HG02763 (cell line): Measurements from ENCODE around the gene SRCAP.

Source experiments
- ATAC-seq: cut with Tn5 transposase; IDR thresholded peaks from one replicate; pipeline ENCODE4 v1.9.1; 2021; ENCODE audit warnings: mild to moderate bottlenecking, moderate library complexity; ENCODE audit not compliant: unreplicated experiment

The SRCAP gene

GRCh38 chr16:30728321-30728720 is 29.4 kb downstream of the SRCAP start:
- ATAC-seq = no peak

- ATAC-seq = no peak
These were observed 30.1 kb downstream of the SRCAP start for GRCh38 chr16:30728899-30729672.

- no peak for ATAC-seq
These were observed 32.4 kb downstream of the SRCAP start for GRCh38 chr16:30731411-30731810.

- ATAC-seq = no peak
These were observed 38.2 kb downstream of the SRCAP start for GRCh38 chr16:30736995-30737793.

GRCh38 chr16:30737794-30738648 is 39.0 kb downstream of the SRCAP start:
- ATAC-seq = no peak

- ATAC-seq = no peak
These were observed 40.3 kb downstream of the SRCAP start for GRCh38 chr16:30738984-30739951.

GRCh38 chr16:30740364-30741251 is 41.6 kb downstream of the SRCAP start:
- no peak for ATAC-seq

GRCh38 chr16:30741461-30741914 is 42.5 kb downstream of the SRCAP start:
- no peak for ATAC-seq

- no peak for ATAC-seq
These were observed 44.7 kb downstream of the SRCAP start for GRCh38 chr16:30743716-30744115.

- ATAC-seq = no peak
These were observed 45.2 kb downstream of the SRCAP start for GRCh38 chr16:30744183-30744582.

GRCh38 chr16:30745082-30745481 is 46.1 kb downstream of the SRCAP start:
- no peak for ATAC-seq

GRCh38 chr16:30746638-30747175 is 47.7 kb downstream of the SRCAP start:
- no peak for ATAC-seq

- ATAC-seq = no peak
These were observed 48.4 kb downstream of the SRCAP start for GRCh38 chr16:30747331-30747730.

GRCh38 chr16:30747799-30748633 is 49.0 kb downstream of the SRCAP start, which contains the start of gene PHKG2:
TSS of gene PHKG2 (plus strand) at chr16:30748425. CDS start at chr16:30748821, 396 bp downstream.
- peak; percentile 97 for ATAC-seq

- peak; percentile 8 for ATAC-seq
These were observed 49.9 kb downstream of the SRCAP start for GRCh38 chr16:30748634-30749445.

GRCh38 chr16:30750201-30750600 is 51.2 kb downstream of the SRCAP start:
- no peak for ATAC-seq
